NOMO-1 treated with dmso at 0.1 percent for 144 hours (cell line): ENCODE measurements around the gene ZNF157.
"Not testable (repeated sequence)": the region's sequence is repeated elsewhere in the genome, so short reads cannot be mapped to it uniquely, and the experiment has no call there.

Source experiments
- DNase-seq: peaks from one replicate; lab custom pipeline; 2025; ENCODE audit not compliant: unreplicated experiment; lab: John Stamatoyannopoulos, UW

The ZNF157 gene

DNA sequence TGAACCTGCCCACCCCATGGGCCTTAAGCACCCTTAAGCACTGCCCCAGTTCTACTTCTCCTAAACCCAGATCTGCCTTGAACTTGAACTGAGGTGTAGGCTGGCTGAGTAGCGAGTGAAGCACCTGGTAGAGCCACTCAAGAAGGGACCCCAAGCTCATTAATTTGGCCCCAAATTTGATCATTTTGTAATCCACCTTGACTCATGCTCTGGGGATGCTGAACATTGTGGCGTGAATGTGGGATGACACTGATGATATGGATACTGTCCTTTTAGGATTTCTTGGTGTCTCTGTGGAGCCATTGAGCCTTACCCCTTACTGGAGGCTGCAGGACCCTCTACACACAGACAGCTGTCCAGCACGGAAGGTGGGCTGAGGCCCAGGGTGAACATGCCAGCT lies at the start of gene ZNF157:
Gene ZNF157, plus strand, starts transcription at position 301 of the 400 bp plus-strand sequence. Its CDS starts 91 bp downstream, at position 392.
- no peak for DNase-seq

DNA sequence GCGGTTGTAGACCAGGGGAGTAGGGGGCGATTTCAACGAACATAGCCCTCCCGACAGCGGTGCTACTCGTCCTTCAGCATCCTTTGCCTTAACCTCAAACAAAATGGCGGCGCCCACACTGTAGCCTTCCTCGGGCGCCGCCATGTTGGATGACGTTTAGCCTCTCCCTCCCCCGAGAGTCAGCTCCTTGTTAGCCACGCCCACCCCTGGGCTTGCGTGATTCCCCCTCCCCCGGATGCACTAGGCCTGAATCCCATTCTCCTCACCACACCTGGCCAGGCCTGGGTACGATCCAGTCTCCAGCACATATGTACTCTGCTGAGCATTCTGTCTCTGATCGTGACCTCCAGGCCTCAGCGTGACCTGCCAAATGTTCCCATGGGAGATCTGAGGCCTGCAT lies 49.0 kb upstream of the ZNF157 start:
- no peak for DNase-seq

DNA sequence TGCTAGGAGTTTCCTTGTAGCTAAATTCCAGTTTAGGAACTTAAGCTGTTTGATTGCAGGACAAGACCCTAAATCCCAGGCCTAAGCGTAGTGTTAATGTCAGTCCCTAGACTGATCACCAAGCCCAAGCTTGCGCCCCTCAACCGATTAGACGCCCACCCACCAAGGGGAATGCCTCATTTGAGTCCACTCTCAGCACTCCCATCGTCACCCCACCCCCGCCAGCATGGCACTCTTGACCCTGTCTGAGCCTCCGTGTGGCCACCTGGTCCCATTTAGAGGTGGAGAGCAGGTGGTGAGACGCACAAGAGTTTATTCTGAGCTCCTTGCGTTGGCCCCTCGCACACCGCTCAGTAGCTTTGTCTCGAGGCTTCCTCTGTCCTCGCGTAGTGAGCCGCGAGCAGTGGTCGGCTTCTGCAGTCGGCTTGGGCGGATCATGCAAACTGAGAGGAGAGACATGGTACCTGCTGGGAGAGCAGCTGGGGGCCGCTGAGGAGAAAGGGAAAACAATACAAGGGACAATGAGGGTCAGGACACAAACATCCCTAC lies 48.5 kb upstream of the ZNF157 start:
- DNase-seq = no peak

DNA sequence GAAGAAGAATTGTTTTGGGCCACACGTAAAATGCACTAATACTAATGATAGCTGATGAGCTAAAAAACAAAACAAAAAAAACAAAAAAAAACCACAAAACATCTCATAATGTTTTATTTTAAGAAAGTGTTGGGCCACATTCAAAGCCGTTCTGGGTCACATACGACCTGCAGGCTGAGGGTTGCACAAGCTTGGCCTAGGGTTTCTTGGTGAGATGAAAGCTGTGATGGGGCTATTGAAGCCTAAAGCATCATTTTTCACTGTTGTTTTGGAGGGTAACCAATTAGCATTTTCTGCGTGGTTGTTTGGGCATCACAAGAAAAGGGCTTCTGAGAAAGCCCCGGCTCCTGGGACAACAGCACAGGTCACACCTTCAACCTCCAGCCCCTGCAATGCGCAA lies 42.5 kb upstream of the ZNF157 start:
- DNase-seq = no peak

DNA sequence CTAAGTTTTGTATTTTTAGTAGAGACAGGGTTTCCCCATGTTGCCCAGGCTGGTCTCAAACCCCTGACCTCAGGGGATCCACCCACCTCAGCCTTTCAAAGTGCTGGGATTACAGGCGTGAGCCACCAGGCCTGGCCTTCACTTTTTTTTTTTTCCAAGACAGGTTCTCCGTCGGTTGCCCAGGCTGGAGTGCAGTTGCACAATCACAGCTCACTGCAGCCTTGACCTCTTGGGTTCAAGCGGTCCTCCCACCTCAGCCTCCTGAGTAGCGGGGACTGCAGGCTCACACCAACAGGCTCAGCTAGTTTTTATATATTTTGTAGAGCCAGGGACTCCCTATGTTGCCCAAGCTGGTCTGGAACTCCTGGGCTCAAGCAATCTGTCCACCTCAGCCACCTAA lies 37.6 kb upstream of the ZNF157 start:
- not testable (repeated sequence) for DNase-seq

DNA sequence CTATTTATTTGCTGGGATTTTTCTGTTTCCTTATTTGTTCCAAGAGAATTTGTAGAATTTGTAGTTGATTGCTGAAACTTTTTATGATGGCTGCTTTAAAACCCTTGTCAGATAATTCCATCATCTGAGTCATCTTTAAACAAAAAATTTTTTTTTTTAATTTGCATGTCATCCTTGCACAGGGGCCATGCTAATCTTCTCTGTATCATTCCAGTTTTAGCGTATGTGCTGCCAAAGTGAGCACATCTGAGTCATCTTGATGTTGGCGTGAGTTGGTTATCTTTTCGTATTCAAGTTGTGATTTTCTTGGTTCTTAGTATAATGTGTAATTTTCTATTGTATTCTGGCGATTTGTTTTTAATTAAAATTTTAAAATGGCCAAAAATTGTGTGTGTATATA lies 18.7 kb upstream of the ZNF157 start:
- no peak for DNase-seq

DNA sequence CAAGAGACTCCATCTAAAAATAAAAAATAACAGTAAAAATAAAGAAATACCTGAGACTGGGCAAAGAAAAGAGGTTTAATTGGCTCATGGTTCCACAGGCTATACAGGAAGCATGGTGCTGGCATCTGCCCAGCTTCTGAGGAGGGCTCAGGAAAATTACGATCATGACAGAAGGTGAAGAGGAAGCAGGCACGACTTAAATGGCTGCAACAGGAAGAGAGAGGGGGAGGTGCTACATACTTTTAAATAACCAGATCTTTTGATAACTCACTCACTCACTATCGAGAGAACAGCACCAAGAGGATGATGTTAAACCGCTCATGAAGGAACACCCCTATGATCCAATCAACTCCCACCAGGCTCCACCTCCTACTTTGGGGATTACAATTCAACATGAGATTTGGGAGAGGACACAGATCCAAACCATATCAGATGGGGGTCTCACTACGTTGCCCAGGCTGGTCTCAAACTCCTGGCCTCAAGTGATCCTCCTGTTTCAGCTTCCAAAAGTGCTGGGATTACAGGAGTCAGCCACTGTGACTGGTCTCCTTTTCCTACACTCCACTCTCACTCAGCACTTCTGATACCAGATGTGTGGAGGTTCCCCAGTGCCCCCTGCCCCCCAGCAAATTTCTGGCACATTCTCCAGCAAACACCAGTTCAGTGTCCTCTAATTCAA lies 11.9 kb upstream of the ZNF157 start:
- DNase-seq = no peak

DNA sequence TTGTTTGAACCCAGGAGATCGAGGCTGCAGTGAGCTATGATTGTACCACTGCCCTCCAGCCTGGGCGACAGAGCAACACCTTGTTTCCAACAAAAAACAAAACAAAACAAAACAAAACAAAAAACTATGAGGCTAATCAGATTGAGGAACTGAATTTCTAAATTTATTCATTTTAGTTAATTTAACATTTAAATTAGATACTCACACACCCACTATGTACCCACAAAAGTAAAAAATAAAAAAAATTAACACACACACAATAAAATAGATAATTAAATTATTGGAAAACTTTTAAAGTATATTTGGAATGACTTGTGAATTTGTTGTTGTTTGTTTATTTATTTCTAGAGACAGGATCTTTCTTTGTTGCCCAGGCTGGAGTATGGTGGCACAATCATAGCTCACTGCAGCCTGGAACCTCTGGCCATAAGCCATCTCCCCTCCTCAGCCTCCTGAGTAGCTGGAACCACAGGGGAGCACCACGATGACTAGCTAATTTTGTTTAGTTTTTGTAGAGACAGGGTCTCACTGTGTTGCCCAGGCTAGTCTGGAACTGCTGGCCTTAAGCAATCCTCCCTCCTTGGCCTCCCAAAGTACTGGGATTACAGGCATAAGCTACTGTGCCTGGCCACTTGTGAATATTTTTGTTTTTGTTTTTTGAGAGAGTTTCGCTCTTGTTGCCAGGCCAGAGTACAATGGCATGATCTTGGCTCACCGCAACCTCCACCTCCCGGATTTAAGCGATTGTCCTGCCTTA lies 9.8 kb upstream of the ZNF157 start:
- DNase-seq = no peak

DNA sequence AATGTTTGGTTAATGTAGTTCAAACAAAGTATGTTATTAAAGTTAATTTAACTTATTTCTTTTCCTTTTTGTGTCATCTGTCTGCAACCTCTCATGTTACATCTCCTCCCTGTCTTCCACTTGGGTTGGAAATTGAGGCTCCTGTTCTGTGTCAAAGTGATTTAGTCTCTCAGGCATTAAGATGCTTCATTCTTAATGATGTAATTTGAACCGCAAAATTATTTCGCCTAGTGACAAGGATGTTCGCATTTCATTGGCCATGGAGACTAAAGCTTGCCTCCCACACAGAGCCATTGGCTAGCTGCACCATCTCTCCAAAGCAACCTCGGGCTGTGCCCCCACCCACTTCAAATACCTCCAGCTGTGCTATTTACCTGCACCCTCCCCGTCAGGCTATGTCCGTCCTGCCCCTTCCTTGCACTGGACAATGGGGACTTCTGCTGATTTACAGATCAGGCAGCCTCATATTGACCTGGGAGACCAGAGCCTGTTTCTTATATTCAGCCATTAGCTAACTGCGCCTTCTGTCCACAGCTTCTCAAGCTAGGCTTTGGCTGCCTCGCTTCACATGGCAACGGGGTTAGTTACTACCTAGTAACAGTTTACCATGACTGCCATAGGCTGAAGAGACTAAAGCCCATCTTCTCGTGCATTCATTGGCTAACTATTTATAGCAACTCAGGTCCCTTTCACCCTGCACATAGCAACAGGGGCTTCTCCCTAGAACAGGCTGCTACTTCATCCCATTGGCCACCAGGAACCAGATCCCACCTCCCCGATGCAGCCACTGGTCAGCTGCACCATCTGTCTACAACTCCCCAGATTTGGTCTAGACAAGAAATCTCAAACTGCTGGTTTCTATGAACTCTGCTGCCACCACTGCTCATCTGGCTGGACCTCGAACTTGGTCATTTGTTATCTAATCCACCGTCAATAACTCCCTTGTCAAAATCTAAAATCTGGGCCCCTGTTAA lies 8.6 kb upstream of the ZNF157 start:
- DNase-seq = no peak

DNA sequence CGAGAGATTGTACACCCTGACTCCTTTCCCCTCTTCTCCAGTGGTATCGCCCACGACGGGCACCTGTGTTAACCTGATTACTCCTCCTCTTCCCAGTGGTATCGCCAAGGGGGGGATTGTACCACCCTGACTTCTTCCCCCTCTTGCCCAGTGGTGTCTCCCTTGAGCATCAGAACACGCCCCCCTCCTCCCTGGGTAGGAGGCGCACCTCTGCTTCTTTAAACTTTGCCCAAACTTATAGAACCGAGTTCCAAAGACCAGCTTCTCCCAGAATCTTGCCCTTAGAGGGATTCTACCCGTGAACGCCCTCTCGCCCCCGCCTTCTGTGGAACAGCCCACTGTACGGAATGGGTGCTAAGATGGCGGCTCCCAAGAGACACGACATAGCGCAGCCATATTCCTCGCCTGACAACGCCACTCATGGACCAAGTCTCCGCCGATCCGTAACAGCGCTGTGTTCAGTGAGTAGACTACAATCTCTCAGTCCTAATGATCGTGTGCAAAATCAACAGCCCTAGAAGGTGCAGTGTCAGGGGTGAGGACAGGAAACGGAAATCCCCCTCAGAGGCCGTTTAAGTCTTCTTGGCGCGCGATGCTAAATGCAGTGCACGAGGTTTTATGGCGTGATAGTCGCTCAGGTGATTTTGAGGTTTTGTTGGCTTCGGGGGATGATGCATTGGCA lies 4.2 kb upstream of the ZNF157 start:
- peak; percentile 24 for DNase-seq

DNA sequence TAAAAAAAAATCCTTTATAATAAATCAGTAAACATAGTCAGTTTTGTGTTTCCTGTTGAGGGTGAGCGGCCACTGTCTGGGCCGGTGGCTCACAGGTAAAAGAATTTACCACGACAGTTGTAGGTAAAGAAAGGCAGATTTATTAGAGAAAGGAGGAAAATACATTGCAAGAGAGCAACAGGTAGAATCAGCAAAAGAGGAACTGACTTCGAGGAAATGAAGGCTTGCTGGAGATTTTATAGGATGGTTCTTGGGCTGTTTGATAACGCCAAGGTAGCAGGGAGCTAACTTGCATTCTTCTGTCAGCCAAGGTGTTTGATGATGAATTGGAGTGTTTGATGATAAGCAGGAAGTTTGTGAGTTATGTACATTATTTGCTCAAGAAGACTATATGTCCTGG lies 2.8 kb downstream of the ZNF157 start:
- DNase-seq = no peak

DNA sequence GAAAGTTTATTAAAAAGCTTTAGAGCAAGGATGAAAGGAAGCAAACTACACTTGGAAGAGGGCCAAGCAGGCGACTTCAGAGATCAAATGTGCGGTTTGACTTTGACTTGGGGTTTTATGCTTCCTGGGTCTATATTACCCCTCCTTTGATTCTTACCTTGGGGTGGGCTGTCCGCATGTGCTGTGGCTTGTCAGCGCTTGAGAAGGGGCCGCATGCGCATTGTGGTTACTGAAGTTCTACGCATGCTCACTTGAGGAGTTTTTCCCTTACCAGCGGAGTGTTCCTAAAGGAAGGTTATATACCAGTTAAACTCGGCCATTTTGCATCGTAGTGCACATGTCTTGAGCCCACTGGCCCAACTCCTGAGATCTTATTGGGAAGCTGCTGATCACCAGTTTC lies 9.9 kb downstream of the ZNF157 start:
- no peak for DNase-seq

DNA sequence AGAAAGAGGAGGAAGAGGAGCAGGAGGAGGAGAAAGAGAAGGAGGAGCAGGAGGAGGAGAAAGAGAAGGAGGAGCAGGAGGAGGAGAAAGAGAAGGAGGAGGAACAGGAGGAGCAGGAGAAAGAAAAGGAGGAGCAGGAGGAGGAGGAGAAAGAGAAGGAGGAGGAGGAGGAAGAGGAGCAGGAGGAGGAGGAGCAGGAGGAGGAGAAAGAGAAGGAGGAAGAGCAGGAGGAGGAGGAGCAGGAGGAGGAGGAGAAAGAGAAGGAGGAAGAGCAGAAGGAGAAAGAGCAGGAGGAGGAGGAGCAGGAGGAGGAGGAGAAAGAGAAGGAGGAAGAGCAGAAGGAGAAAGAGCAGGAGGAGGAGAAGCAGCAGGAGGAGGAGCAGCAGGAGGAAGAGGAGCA lies 10.5 kb downstream of the ZNF157 start:
- DNase-seq = not testable (repeated sequence)

DNA sequence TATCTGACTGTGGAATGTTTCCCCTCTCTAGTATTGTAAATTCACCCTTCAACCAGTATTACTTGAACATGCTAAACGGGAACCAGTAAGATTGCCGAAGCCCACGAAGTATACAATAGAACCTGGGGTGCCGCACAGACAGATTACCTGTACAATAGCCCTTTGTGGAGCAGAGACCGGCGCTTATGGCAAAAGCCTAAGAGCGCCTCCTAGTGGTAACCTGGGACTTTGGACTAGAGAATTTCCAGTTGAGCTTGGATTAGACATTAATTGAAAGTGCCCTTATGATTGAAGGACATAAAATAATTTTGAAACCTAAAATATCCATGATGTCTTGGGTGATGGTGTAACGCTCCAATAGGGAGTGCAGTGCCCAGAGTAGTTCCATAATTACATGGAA lies 14.1 kb downstream of the ZNF157 start:
- DNase-seq = peak; percentile 13

DNA sequence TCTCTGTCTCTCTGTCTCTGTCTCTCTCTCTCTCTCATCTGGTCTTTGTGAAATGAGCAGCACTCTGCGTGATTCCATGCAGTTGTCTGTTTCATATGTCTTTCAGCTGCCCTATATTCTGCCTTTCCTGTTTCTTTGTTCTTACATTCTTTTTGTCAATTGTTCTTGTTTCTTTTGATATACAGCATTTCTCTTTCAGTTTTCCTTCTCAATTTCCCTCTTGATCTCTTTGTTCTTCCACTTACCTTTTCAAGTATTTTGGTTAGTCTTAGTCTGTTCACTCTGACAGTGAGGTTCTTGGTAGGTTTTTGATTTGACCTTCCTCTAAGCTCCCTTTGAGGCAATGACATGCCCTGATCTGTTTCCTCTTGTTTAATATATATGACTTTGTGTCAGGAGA lies 20.4 kb downstream of the ZNF157 start:
- no peak for DNase-seq

DNA sequence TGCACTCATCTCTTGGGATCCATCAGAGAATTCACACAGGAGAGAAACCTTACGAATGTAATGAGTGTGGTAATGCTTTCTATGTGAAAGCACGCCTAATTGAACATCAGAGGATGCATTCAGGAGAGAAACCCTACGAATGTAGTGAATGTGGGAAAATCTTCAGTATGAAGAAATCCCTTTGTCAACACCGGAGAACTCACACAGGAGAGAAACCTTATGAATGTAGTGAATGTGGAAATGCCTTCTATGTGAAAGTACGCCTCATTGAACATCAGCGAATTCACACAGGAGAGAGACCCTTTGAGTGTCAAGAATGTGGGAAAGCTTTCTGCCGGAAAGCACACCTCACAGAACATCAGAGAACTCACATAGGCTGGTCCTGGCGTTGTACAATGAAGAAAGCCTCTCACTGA lies 42.8 kb downstream of the ZNF157 start:
- DNase-seq = no peak

DNA sequence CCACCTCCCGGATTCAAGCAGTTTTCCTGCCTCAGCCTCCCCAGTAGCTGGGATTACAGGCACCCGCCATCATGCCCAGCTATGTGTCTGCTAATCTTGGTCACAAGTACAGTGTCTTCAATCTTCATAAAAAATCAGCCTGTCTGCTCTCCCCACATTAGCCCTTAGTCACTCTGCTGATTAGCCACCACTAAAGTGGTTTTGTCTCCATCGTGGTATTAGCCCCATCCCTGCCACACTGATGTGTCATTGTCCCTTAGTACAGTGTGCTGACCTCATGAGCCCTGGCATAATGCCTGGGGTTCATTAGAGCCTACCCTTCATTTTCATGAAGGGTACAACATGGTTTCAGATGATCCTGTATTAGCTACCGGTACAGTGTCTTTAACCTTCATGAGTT lies 49.9 kb downstream of the ZNF157 start:
- no peak for DNase-seq

DNA sequence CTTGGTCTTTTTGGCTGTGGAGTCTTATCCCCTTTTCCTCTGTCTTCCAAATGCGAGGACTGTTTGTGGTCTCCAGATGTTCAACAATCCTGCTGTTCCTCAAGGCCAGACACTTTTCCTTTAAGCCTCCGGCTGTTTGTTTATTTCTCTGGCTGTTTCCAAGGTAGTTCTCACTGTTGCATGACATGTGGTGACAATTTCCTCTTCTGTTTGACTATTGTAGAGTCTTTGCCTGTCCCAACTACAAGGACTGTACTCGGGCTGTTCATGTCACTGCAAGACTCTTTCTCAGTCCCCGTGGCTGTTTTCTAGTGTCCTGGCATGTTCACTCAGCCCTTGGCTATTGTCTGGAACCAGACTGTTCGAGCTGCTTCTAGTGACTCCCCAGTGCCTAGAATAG lies 50.6 kb downstream of the ZNF157 start:
- DNase-seq = no peak

DNA sequence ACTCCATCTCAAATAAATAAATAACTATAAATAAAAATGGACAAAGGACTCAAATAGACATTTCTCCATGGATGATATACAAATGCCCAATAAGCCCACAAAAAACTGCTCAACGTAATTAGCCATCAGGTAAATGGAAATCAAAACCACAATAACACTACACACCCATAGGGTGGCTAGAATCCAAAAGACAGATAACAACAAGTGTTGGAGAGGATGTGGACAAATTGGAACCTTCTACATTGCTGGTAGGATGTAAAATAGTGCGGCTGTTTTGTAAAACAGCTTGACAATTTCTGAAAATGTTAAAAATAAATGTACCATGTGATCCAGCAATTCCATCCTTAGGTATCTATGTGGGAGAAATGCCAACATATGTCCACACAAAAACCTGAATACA lies 52.1 kb downstream of the ZNF157 start:
- no peak for DNase-seq

DNA sequence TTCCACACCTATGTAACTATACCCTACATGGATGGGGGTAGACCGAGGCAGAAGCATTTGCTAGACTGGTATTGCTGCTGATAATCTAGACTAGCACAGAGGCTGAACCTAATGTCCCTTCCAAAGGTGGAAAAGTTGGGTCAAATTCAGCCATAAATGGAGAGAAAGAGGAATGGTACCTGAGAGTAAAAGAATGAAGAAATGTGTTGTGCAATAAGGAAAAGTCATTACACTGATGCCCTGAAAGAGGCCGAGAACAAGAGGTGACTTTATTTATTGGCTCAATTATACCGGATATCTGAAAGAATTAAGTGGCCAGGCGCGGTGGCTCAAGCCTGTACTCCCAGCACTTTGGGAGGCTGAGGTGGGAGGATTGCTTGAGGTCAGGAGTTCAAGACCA lies 60.5 kb downstream of the ZNF157 start:
- DNase-seq = no peak

DNA sequence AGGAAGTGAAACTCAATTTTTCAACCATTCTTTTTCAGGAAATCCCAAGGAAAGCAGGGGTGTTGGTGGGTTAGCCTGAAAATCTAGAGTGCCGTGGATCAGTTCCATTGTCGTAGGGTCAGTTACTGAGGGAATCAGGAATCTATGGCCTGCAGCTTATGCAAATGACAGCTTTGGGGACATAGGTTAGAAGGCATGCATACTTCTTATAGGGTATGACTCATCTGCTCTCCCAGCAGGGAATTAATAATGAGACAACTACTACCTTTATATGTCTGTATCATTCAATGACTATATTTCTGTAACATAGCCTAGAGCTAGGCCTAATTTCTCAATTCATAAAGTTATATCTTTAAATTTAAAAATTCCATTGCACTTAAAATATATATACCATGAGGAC lies 76.1 kb downstream of the ZNF157 start:
- no peak for DNase-seq
